ENCODE measurements around the gene TLCD3A. TPM values are rescaled to one million over a fixed set of nuclear protein-coding genes. Genes with fewer than 3 reads are reported as not detected.

The TLCD3A gene
- total RNA-seq, 3 donors from 2014 or later (not counting 1 experiment from before 2014, with no cell fraction given), result 0.75 to 3.1 (median 1.8) TPM

DNA sequence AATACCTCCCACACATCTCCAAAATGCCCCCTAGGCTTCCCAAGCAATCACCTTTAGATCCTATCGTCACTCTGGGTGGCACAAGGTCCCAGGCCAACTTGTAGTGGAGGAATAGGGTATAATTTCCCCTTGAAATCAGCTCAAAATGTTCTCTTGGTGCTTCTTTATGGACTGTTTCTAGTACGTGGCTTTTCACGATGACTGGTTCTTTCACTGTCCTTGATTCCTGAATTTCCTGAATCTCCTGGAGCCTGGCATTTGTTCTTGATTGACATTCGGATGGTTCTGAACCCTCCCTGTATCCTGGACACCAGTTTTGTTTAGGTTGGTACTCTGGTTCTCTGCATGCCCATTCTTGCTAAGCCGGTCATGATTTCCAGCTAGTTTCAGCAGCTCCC, 10.9 kb upstream of the TLCD3A start:
- intact Hi-C loops (cut with micrococcal nuclease), result no loop called here
- H3K36me3 Mint-ChIP-seq, result no peaks in the 10 kb centered on the region
- H3K4me3 Mint-ChIP-seq, result no peak overlapping the region
- 90% methylated on average over 5 of the region's 5 CpGs for WGBS (ENCODE audit: insufficient coverage)
- no peak for DNase-seq
- no peak overlapping the region for H3K27ac Mint-ChIP-seq
- no peaks in the 10 kb centered on the region for H3K36me3 ChIP-seq (ENCODE audit: control insufficient read depth, insufficient read depth, low read length)
- H3K27me3 Mint-ChIP-seq (ENCODE audit: low read depth in 2 of 2), result no peaks in the 10 kb centered on the region
- no peak overlapping the region for H3K4me3 ChIP-seq (ENCODE audit: low read length)
- ATAC-seq, result no peak
- no peaks in the 10 kb centered on the region for H3K9me3 Mint-ChIP-seq
- no peaks in the 10 kb centered on the region for H3K27me3 ChIP-seq (ENCODE audit: control insufficient read depth, insufficient read depth, low read length)
- H3K4me1 Mint-ChIP-seq, result no peaks in the 10 kb centered on the region
- no peaks in the 10 kb centered on the region for H3K4me1 ChIP-seq (ENCODE audit: control insufficient read depth, insufficient read depth, low read length)
- TF ChIP-seq CTCF (IDR thresholded peaks at IDR 0.05), result no peak
- no peaks in the 10 kb centered on the region for H3K9me3 ChIP-seq (ENCODE audit: control insufficient read depth, insufficient read depth, low read length)
- H3K27ac ChIP-seq (ENCODE audit: low read length), result no peak overlapping the region

DNA sequence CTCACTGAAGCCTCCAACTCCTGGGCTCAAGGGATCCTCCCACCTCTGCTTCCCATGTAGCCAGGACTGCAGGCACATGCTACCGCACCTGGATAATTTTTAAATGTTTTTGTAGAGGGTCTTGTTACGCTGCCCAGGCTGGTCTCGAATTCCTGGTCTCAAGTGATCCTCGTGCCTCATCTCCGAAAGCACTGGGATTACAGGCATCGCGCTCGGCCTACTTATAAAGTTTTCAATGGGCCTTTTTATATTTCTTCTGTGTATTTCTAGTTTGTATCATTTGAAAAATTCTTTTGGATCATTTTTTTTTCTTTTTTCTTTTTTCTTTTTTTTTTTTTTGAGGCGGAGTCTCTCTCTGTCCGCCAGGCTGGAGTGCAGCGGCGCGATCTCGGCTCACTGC, 7.3 kb upstream of the TLCD3A start:
- no peaks in the 10 kb centered on the region for H3K27me3 Mint-ChIP-seq (ENCODE audit: low read depth in 2 of 2)
- ATAC-seq, result no peak
- no peak for TF ChIP-seq CTCF (IDR thresholded peaks at IDR 0.05)

GRCh38 chr17:725746-726145, 6.7 kb upstream of the TLCD3A start:
- DNase-seq (no peak), ATAC-seq (no peak)
- intact Hi-C loops (cut with micrococcal nuclease), result no loop called here
- Histone ChIP-seq H3K27ac (ENCODE audit: low read length) (no peak overlapping the region), H3K4me1 (ENCODE audit: control insufficient read depth, insufficient read depth, low read length) (no peaks in the 10 kb centered on the region), H3K4me3 (ENCODE audit: low read length) (no peak overlapping the region), H3K36me3 (ENCODE audit: control insufficient read depth, insufficient read depth, low read length) (no peaks in the 10 kb centered on the region), H3K27me3 (ENCODE audit: control insufficient read depth, insufficient read depth, low read length) (no peaks in the 10 kb centered on the region), H3K9me3 (ENCODE audit: control insufficient read depth, insufficient read depth, low read length) (no peaks in the 10 kb centered on the region)
- no peaks in the 10 kb centered on the region for H3K4me1 Mint-ChIP-seq
- no peaks in the 10 kb centered on the region for H3K27me3 Mint-ChIP-seq (ENCODE audit: low read depth in 2 of 2)
- H3K27ac Mint-ChIP-seq, result no peak overlapping the region
- no peaks in the 10 kb centered on the region for H3K9me3 Mint-ChIP-seq
- WGBS (ENCODE audit: insufficient coverage), result 85% methylated on average over 12 of the region's 12 CpGs
- no peak overlapping the region for H3K4me3 Mint-ChIP-seq
- TF ChIP-seq CTCF (IDR thresholded peaks at IDR 0.05), result no peak
- H3K36me3 Mint-ChIP-seq, result no peaks in the 10 kb centered on the region

More for the DNA sequence above, 7.3 kb upstream of the TLCD3A start:
- Histone ChIP-seq H3K36me3 (ENCODE audit: control insufficient read depth, insufficient read depth, low read length) (no peaks in the 10 kb centered on the region), H3K27ac (ENCODE audit: low read length) (no peak overlapping the region), H3K4me1 (ENCODE audit: control insufficient read depth, insufficient read depth, low read length) (no peaks in the 10 kb centered on the region), H3K27me3 (ENCODE audit: control insufficient read depth, insufficient read depth, low read length) (no peaks in the 10 kb centered on the region), H3K4me3 (ENCODE audit: low read length) (no peak overlapping the region), H3K9me3 (ENCODE audit: control insufficient read depth, insufficient read depth, low read length) (no peaks in the 10 kb centered on the region)
- Mint-ChIP-seq H3K27ac (no peak overlapping the region), H3K36me3 (no peaks in the 10 kb centered on the region), H3K4me3 (no peak overlapping the region), H3K9me3 (no peaks in the 10 kb centered on the region), H3K4me1 (no peaks in the 10 kb centered on the region)
- WGBS (ENCODE audit: insufficient coverage), result 92% methylated on average over 11 of the region's 14 CpGs
- intact Hi-C loops (cut with micrococcal nuclease), result no loop called here
- DNase-seq, result no peak

GRCh38 chr17:726271-726919, 6.0 kb upstream of the TLCD3A start:
- no peak for TF ChIP-seq CTCF (IDR thresholded peaks at IDR 0.05)
- Histone ChIP-seq H3K27ac (ENCODE audit: low read length) (no peak overlapping the region), H3K27me3 (ENCODE audit: control insufficient read depth, insufficient read depth, low read length) (no peaks in the 10 kb centered on the region), H3K36me3 (ENCODE audit: control insufficient read depth, insufficient read depth, low read length) (no peaks in the 10 kb centered on the region), H3K9me3 (ENCODE audit: control insufficient read depth, insufficient read depth, low read length) (no peaks in the 10 kb centered on the region), H3K4me3 (ENCODE audit: low read length) (no peak overlapping the region), H3K4me1 (ENCODE audit: control insufficient read depth, insufficient read depth, low read length) (peaks cover under 1% of the 10 kb centered on the region)
- intact Hi-C loops (cut with micrococcal nuclease), result no loop called here
- H3K9me3 Mint-ChIP-seq, result no peaks in the 10 kb centered on the region
- no peak overlapping the region for H3K27ac Mint-ChIP-seq
- no peaks in the 10 kb centered on the region for H3K27me3 Mint-ChIP-seq (ENCODE audit: low read depth in 2 of 2)
- WGBS (ENCODE audit: insufficient coverage), result 85% methylated on average over 20 of the region's 20 CpGs
- DNase-seq (no peak), ATAC-seq (no peak)
- H3K4me1 Mint-ChIP-seq, result no peaks in the 10 kb centered on the region
- H3K4me3 Mint-ChIP-seq, result no peak overlapping the region
- H3K36me3 Mint-ChIP-seq, result no peaks in the 10 kb centered on the region

Data from natural killer cell (primary cell).